Measurements from ENCODE around the gene SLC35G1. TPM values are rescaled to one million over a fixed set of nuclear protein-coding genes. Genes with fewer than 3 reads are reported as not detected.

The SLC35G1 gene, protein sequence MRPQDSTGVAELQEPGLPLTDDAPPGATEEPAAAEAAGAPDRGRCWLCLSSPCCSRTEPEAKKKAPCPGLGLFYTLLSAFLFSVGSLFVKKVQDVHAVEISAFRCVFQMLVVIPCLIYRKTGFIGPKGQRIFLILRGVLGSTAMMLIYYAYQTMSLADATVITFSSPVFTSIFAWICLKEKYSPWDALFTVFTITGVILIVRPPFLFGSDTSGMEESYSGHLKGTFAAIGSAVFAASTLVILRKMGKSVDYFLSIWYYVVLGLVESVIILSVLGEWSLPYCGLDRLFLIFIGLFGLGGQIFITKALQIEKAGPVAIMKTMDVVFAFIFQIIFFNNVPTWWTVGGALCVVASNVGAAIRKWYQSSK
- total RNA-seq (2022; extraction: Qiagen RNA extraction) = 6.9 to 8.7 TPM (median 8.1 TPM) in 5 replicates

DNA sequence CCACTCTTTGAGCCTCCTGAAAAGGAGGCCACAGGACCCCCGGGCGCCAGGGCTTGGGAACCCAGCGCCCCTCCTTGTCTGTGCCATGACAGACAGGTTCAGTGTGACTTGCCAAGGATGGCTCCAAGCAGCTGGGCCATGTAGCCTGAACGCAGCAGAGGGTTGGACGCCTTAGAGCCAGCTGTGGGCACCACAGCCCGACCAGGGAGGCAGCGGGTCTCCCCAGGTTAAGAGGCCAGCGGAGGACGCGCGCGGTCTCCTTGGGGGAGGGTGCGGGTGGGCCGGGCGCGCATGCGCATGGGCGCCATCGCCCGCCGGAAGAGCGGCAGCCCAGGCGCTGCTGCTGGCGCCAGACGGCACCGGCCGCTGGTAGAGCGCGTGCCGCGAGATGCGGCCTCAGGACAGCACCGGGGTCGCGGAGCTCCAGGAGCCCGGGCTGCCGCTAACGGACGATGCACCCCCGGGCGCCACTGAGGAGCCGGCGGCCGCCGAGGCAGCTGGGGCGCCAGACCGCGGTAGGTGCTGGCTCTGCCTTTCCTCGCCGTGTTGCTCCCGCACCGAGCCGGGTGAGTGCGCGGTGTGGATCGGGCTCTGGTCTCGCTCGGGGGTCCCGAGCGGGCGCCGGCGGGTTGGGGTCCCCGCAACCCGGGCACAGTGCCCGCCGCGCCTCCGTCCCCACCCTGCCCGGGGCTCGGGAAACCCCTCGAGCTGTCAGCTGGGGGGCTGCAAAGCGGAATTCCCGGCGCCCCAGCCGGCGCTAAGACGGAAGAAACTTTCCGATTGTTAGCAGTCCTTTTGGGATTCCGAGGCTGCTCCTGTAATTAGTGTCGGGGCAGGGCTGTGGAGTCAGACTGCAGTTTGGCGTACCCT is at the start of gene SLC35G1:
Gene SLC35G1, plus strand, starts transcription at position 333 of the 870 bp plus-strand sequence. Its CDS starts 56 bp downstream, at position 389.

Other genes with a start within 250 kb of the SLC35G1 start
- gene FRA10AC1, start 191.4 kb upstream of the SLC35G1 start, total RNA-seq (2022; extraction: Qiagen RNA extraction) = 4.9 to 5.6 TPM (median 5.5 TPM) in 5 replicates
- not detected in 5 replicates for gene LGI1, start 136.0 kb upstream of the SLC35G1 start, total RNA-seq (2022; extraction: Qiagen RNA extraction)
- gene PLCE1, start 100.0 kb downstream of the SLC35G1 start, total RNA-seq (2022; extraction: Qiagen RNA extraction) = 5.5 to 7.2 TPM (median 6.3 TPM) in 5 replicates